ENCODE results near the gene NUP153.

NUP153 gene

GRCh38 chr6:17700421-17701416 lies 6.0 kb downstream of the NUP153 start:
- H3K4me3 ChIP-seq (ENCODE audit: low read depth, low read length): no peak overlapping the region
- no peak for DNase-seq
- H3K27ac ChIP-seq: no peak overlapping the region
- H3K36me3 ChIP-seq: peaks cover 31% of the 10 kb centered on the region
- no peaks in the 10 kb centered on the region for H3K9me3 ChIP-seq (ENCODE audit: severe bottlenecking)
- no peak for TF ChIP-seq CTCF (IDR thresholded peaks at IDR 0.05; ENCODE audit: low read depth, low read length)
- H3K27me3 ChIP-seq (ENCODE audit: insufficient read depth, low read depth, severe bottlenecking): no peaks in the 10 kb centered on the region

DNA sequence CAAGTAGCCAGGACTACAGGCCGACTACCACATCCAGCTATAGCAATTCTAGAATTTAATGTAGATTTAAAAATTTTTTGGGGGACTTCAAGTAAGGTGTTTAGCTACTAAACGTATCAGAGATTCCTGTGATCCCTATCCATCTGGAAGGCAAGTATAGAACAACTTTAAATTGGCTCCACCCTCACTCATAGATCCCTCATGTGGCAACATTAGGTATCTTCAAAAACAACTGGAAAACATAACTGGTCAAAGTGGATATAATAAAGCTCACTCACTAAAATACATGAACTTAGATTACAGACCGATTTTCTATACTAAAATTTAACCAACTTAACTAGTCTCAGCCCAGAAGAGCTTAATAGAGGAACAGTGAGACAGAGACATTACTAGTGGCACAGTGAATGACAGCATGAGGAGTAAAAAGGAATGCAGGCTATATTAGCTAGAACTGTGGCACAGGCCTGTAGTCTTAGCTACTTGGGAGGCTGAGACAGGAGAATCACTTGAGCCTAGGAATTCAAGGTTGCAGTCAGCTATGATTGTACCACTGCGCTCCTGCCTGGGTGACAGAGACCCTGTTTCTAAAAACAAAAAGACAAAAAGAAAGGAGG lies 14.7 kb downstream of the NUP153 start:
- Histone ChIP-seq H3K27me3 (ENCODE audit: insufficient read depth, low read depth, severe bottlenecking) (no peaks in the 10 kb centered on the region), H3K36me3 (peaks cover 57% of the 10 kb centered on the region), H3K4me3 (ENCODE audit: low read depth, low read length) (no peak overlapping the region), H3K27ac (no peak overlapping the region), H3K9me3 (ENCODE audit: severe bottlenecking) (no peaks in the 10 kb centered on the region)
- TF ChIP-seq CTCF (IDR thresholded peaks at IDR 0.05; ENCODE audit: low read depth, low read length): no peak
- no peak for DNase-seq

DNA sequence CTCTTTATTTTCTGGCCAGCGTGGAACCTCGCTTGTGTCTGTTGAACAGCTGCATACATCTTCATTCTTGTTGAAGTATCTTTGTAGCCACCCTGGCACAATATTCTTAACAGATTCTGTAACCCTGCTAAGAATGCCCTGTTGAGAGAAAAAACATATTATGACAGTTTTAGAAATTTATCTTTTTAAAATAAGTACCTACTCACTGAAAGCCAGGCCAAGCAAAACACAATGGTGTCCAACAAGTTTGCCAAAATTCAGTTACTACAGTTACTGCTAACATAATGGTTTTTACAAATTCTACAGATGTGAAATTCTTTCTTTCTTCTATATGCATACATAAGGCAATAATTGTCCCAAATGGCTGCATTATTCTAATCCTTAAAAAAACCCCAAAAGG lies 18.2 kb downstream of the NUP153 start:
- no peak overlapping the region for H3K4me3 ChIP-seq (ENCODE audit: low read depth, low read length)
- DNase-seq: no peak
- H3K9me3 ChIP-seq (ENCODE audit: severe bottlenecking): no peaks in the 10 kb centered on the region
- no peak overlapping the region for H3K27ac ChIP-seq
- H3K36me3 ChIP-seq: peaks cover 60% of the 10 kb centered on the region
- H3K27me3 ChIP-seq (ENCODE audit: insufficient read depth, low read depth, severe bottlenecking): no peaks in the 10 kb centered on the region
- no peak for TF ChIP-seq CTCF (IDR thresholded peaks at IDR 0.05; ENCODE audit: low read depth, low read length)

- Histone ChIP-seq H3K27me3 (ENCODE audit: insufficient read depth, low read depth, severe bottlenecking) (no peaks in the 10 kb centered on the region), H3K36me3 (peaks cover 64% of the 10 kb centered on the region), H3K4me3 (ENCODE audit: low read depth, low read length) (no peak overlapping the region), H3K9me3 (ENCODE audit: severe bottlenecking) (no peaks in the 10 kb centered on the region), H3K27ac (no peak overlapping the region)
- TF ChIP-seq CTCF (IDR thresholded peaks at IDR 0.05; ENCODE audit: low read depth, low read length): no peak
- DNase-seq: no peak
Measured at GRCh38 chr6:17687136-17687535, 19.6 kb downstream of the NUP153 start.

- Histone ChIP-seq H3K4me3 (ENCODE audit: low read depth, low read length) (no peak overlapping the region), H3K27ac (no peak overlapping the region), H3K36me3 (peaks cover 89% of the 10 kb centered on the region), H3K27me3 (ENCODE audit: insufficient read depth, low read depth, severe bottlenecking) (no peaks in the 10 kb centered on the region), H3K9me3 (ENCODE audit: severe bottlenecking) (no peaks in the 10 kb centered on the region)
- TF ChIP-seq CTCF (IDR thresholded peaks at IDR 0.05; ENCODE audit: low read depth, low read length): no peak
- DNase-seq: no peak
Measured at GRCh38 chr6:17684134-17684533, 22.6 kb downstream of the NUP153 start.
